Calu3 (cell line): ENCODE results near the gene RABGAP1L. TPM values are rescaled to one million over a fixed set of nuclear protein-coding genes. Genes with fewer than 3 reads are reported as not detected.

Experiments used
- BruUV-seq: library from RNA; stranded (reverse); fragments of 400-500 nt; replicated peaks from 2 replicates; lab custom pipeline; 2021; lab: Mats Ljungman, UMichigan
- CTCF ChIA-PET: fragments of 300-600 bp; sonication (Branson Sonifier 250); formaldehyde crosslinking; loops from one replicate; lab custom pipeline; 2022; ENCODE audit warnings: antibody characterized with exemption; lab: Charles Lee
- DNase-seq: peaks from one replicate; pipeline ENCODE4 v3.0.0; 2022
- H3K27ac Mint-ChIP-seq: one replicate; pipeline ENCODE4 v1.8.0; 2022; ENCODE audit warnings: mixed read lengths; ENCODE audit not compliant: unreplicated experiment
- H3K27me3 Mint-ChIP-seq: one replicate; pipeline ENCODE4 v1.8.0; 2022; ENCODE audit warnings: mixed read lengths; ENCODE audit not compliant: unreplicated experiment
- H3K36me3 Mint-ChIP-seq: one replicate; pipeline ENCODE4 v1.8.0; 2022; ENCODE audit warnings: mild to moderate bottlenecking, moderate library complexity, mixed read lengths; ENCODE audit not compliant: insufficient read depth, unreplicated experiment
- H3K4me1 Mint-ChIP-seq: one replicate; pipeline ENCODE4 v1.8.0; 2022; ENCODE audit warnings: mild to moderate bottlenecking, low read depth, mixed read lengths; ENCODE audit not compliant: unreplicated experiment
- H3K4me3 Mint-ChIP-seq: one replicate; pipeline ENCODE4 v1.8.0; 2022; ENCODE audit warnings: mild to moderate bottlenecking, low read depth, moderate library complexity, mixed read lengths; ENCODE audit not compliant: unreplicated experiment
- H3K9me3 Mint-ChIP-seq: one replicate; pipeline ENCODE4 v1.8.0; 2022; ENCODE audit warnings: low read depth, mixed read lengths; ENCODE audit not compliant: unreplicated experiment
- intact Hi-C: fragments of 100-400 bp; cut with micrococcal nuclease; formaldehyde crosslinking; loops from one replicate; pipeline ENCODE4 v1.10.0; 2022; ENCODE audit not compliant: unreplicated experiment
- total RNA-seq: library from RNA; stranded (reverse); gene quantifications from 2 replicates; pipeline ENCODE4 v1.2.3, GENCODE V29; 2022
- TF ChIP-seq, protein P1 (sequence below): fragments of 200-600 bp; IDR thresholded peaks from one replicate; pipeline ENCODE4 v1.8.0; 2022; ENCODE audit warnings: antibody characterized with exemption; ENCODE audit not compliant: unreplicated experiment

The RABGAP1L gene
- total RNA-seq, 1 experiment from 2014 or later: 135 TPM

DNA sequence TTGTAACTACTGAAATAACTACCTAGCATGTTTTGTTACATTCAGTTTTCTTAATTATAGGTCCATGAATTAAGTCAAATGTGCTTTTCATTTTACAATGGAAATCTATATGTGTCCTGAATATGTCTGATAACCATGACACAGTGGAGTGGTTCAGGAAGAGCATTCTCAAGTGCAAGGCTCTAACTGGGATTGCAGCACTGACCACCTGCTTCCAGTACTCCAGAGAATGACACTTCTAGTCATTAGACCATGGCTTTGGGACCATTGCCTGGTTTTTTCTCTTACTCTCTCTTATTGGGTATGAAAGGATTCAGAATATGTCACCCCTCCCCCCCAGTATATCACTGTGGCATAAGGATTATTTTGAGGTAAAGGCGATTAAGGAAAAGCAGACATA is 635.5 kb downstream of the RABGAP1L start:
- CTCF ChIA-PET: no interaction called here
- H3K27ac Mint-ChIP-seq: no peak overlapping the region
- H3K9me3 Mint-ChIP-seq: no peaks in the 10 kb centered on the region
- DNase-seq: no peak
- H3K27me3 Mint-ChIP-seq: no peaks in the 10 kb centered on the region
- TF ChIP-seq, protein P1, sequence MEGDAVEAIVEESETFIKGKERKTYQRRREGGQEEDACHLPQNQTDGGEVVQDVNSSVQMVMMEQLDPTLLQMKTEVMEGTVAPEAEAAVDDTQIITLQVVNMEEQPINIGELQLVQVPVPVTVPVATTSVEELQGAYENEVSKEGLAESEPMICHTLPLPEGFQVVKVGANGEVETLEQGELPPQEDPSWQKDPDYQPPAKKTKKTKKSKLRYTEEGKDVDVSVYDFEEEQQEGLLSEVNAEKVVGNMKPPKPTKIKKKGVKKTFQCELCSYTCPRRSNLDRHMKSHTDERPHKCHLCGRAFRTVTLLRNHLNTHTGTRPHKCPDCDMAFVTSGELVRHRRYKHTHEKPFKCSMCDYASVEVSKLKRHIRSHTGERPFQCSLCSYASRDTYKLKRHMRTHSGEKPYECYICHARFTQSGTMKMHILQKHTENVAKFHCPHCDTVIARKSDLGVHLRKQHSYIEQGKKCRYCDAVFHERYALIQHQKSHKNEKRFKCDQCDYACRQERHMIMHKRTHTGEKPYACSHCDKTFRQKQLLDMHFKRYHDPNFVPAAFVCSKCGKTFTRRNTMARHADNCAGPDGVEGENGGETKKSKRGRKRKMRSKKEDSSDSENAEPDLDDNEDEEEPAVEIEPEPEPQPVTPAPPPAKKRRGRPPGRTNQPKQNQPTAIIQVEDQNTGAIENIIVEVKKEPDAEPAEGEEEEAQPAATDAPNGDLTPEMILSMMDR: no peak
- intact Hi-C loops: no loop called here
- no peak overlapping the region for H3K4me3 Mint-ChIP-seq
- BruUV-seq: no TSS peak
- H3K4me1 Mint-ChIP-seq: peaks cover 15% of the 10 kb centered on the region
- H3K36me3 Mint-ChIP-seq: no peaks in the 10 kb centered on the region

DNA sequence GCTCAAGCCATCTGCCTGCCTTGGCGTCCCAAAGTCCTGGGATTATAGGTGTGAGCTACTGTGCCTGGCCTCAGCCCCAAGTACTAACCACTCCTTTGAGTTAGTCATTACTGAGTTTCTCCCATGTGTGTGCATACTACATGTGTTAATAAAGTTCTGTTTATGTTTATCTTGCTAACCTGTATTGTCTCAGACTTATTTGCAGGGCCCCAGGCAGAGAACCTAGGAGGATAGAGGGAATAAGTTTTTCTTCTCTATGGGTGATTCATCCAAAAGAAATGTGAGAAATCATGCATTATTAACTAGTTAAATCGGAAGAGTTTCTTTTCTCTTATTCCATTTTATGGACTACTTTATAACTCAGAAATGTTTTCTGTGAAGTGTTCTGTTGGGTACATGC is 636.5 kb downstream of the RABGAP1L start:
- intact Hi-C loops: no loop called here
- Mint-ChIP-seq H3K27ac (peak overlapping the region; percentile 31), H3K9me3 (no peaks in the 10 kb centered on the region), H3K4me1 (peaks cover 15% of the 10 kb centered on the region), H3K4me3 (no peak overlapping the region), H3K36me3 (no peaks in the 10 kb centered on the region), H3K27me3 (no peaks in the 10 kb centered on the region)
- BruUV-seq: no TSS peak
- DNase-seq: no peak
- CTCF ChIA-PET: interaction anchor here (0.6 to 0.7 kb wide), 3 partner anchors 80 to 375 kb away, joined by 3 to 5 read pairs (median 3); no protein-coding TSS in a partner anchor
- TF ChIP-seq, protein P1: no peak

DNA sequence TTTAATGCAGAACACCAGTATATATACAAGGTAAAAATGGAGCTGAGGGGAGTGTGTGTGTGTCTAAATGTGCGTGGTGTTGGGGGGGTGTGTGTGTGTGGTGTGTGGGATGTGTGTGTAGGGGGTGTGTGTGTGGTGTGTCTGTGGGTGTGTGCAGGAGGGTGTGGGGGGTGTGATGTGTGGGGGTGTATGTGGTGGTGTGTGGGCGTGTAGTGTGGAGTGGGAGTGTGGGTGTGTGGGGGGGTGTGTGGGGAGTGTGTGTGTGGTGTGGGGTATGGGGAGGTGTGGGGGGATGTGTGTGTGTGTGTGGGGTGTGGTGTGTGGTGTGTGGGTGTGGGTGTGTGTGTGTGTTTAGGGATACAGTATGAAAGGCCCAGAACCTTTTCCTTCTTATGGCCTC is 638.1 kb downstream of the RABGAP1L start:
- H3K4me3 Mint-ChIP-seq: no peak overlapping the region
- no TSS peak for BruUV-seq

DNA sequence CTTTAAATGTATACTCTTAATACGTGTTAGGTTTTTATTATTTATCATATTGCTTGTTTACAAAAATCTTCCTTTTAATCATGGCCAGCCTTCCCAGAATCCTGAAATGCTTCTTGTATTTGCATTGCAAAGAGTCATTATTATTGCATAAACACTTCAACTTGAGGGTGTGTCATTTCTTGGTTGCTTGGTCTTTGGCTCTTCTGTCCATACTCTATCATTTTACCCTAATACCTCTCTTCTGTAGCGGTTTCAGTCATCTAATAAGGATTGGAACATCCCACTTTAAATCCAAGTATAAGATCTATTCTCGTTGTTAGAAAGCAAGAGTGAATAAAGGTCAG is 639.8 kb downstream of the RABGAP1L start:
- intact Hi-C loops: loop anchor here (2.0 kb wide), 1 partner anchor 76 kb away; no protein-coding TSS in a partner anchor
- H3K27ac Mint-ChIP-seq: no peak overlapping the region
- no peak for DNase-seq
- H3K9me3 Mint-ChIP-seq: no peaks in the 10 kb centered on the region
- no peak overlapping the region for H3K4me3 Mint-ChIP-seq
- CTCF ChIA-PET: interaction anchor here (0.6 to 1.4 kb wide), 14 partner anchors 10 to 1292 kb away, joined by 3 to 10 read pairs (median 4); no protein-coding TSS in a partner anchor
- TF ChIP-seq, protein P1: no peak
- H3K27me3 Mint-ChIP-seq: no peaks in the 10 kb centered on the region
- no peaks in the 10 kb centered on the region for H3K36me3 Mint-ChIP-seq
- no TSS peak for BruUV-seq
- peaks cover 15% of the 10 kb centered on the region for H3K4me1 Mint-ChIP-seq

More for the DNA sequence above, 638.1 kb downstream of the RABGAP1L start:
- Mint-ChIP-seq H3K36me3 (no peaks in the 10 kb centered on the region), H3K9me3 (no peaks in the 10 kb centered on the region), H3K27ac (no peak overlapping the region), H3K4me1 (peaks cover 15% of the 10 kb centered on the region), H3K27me3 (no peaks in the 10 kb centered on the region)
- CTCF ChIA-PET: interaction anchor here (0.7 to 1.2 kb wide), 2 partner anchors 8 to 181 kb away, joined by 3 read pairs; no protein-coding TSS in a partner anchor
- intact Hi-C loops: no loop called here
- no peak for DNase-seq
- TF ChIP-seq, protein P1: no peak
